Renal pelvis (tissue), 4 donors: ENCODE data around the gene TMEM86B. TPM values are rescaled to one million over a fixed set of nuclear protein-coding genes. Genes with fewer than 3 reads are reported as not detected.
"Not testable (repeated sequence)": the region's sequence is repeated elsewhere in the genome, so short reads cannot be mapped to it uniquely, and the experiment has no call there.

Source experiments
- DNase-seq: peaks from one replicate; pipeline ENCODE4 v3.0.0-alpha.2; 2013
- polyA plus RNA-seq, 3 donors: library from polyadenylated mRNA; unstranded; fragments of 120-200 nt; gene quantifications; one replicate each; pipeline ENCODE4 v1.2.1, GENCODE V29; 2013; ENCODE audit not compliant: insufficient read length in 3 of 3

The TMEM86B gene
- polyA plus RNA-seq, 3 donors = 4.4 to 6.5 (median 4.6) TPM

DNA sequence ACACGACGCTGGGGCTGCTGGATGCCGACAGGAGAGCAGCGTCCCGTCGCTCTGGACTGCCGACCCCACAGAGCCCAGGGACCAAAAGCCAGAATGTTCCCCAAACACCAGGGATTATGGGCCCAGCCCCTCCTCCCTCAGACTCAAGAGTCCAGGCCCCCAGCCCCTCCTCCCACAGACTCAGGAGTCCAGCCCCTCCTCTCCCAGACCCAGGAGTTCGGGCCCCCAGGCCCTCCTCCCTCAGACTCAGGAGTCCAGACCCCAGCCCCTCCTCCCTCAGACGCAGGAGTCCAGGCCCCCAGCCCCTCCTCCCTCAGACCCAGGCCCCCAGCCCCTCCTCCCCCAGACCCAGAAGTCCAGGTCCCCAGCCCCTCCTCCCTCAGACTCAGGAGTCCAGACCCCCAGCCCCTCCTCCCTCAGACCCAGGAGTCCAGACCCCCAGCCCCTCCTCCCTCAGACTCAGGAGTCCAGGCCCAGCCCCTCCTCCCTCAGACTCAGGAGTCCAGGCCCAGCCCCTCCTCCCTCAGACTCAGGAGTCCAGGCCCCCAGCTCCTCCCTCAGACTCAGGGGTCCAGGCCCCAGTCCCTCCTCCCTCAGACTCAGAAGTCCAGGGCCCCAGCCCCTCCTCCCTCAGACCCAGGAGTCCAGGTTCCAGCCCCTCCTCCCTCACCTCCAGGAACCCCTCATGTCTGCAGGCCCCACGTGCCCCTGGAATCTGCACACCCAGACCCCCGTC lies 3.7 kb downstream of the TMEM86B start:
- DNase-seq = not testable (repeated sequence)

DNA sequence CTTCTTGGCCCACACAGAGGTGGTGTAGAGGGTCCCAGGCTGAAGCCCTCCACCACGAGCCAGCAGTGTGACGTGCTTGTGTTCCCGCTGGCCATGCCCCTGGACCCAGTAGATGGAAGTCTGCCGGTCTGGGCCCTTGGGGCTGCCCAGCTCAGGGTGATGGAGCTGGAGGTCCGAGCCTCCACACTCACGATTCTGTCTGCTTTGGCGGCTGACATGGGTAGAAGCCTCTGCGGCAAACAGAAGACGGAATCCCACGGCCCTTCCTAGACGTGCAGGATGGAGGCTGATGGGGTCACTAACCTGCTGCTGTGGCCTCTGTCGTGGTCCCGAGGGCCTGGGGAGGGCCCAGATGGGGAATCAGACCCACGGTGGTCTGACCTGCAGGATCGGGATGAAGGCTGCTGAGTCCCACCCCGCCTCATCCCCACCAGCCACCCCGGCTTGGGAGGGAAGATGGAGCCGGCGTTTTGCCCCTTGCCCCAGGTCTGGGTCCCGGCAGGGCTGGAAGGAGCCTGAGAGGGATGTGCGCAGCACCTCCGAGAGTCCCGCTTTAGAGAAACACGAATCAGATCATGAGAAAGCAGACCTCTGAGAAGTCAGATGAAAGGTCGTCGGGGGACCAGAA lies 4.4 kb downstream of the TMEM86B start:
- no peak for DNase-seq

DNA sequence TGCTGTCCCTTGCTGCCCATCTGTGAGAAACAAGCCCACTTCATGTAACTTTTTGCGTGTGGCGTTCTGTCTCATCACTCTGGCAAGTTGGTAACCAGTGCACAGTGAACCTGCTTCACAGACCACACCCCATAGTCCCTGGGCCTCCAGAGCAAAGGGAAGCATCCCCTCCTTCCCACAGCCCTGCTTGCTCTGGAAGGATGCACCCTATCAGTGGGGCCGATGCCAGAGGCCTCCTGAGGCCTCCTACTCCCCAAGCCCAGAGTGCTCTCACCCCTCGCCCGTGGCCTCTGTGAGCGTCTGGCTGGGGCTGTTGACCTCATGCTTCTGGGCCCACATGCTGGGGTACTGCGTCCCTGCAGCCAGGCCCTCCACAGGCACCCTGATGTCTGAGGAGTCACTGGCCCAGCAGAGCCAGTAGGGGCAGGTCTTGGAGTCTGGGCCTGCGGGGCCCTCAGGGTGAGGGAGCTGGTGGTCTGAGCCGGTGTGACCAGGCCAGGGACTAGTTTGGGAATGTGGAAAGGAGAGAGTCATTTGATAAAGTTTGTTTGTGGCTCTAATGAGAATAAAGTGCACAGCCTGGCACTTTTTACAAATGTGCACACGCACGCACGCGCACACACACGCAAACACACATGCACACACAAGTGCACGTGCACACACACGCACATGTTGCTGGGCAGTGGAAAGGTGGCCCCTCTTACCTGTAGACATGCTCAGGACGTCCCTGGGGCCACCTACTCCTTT lies 5.1 kb downstream of the TMEM86B start:
- no peak for DNase-seq

DNA sequence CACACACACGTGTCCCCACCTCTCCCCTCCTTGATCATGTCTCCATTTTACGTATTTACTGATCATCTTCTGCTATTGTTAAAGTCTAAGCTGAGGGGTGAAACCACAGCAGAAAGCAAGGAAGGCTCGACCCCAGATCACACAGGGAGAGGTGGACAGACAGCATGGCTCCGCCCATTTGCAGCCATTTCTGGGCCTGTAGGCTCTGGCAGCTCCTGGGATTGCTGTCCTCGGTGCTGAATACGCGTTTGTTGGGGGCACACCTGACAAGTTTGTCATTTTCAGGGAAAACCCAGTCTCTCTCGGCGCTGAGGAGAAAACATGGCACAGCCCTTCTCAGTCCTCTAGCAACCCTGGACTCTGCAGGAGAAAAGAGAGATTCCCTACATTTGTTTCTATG lies 8.0 kb downstream of the TMEM86B start:
- DNase-seq = no peak

DNA sequence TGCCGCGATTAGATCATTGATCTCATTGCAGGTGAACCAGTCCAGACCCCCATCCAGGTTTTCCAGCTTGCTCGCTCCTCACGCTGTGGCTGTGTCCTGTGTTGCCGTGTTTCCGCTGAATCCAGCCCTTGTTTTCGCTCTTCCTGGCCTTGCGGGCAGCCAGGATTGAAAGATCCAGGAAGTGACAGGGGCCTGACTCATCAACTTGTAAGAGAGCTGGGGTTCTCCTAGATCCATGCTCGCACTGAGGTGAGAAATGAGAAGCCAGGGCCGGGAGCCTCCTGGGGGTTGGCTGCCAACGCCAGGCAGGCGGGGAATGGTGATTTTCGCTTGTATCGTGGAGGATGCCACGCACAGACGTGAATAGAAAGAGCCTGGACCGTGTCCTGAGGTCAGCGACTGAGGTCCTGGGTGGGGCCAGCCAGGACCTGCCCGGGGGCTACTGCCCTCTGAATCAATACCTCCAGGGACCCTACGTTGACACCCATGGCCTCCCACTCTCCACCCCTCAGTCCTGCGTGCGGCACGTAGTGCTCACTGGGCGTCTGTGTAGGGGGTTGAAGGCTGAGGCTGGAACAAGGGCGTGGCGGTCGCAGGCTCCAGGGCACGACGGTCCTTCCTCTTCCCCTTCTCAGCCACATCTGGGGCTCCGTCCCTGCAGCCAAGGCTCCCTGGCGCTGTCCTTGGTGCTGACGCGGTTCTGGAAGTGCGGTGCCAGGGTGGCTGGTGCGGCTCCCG lies 11.9 kb downstream of the TMEM86B start:
- peak; percentile 81 for DNase-seq

DNA sequence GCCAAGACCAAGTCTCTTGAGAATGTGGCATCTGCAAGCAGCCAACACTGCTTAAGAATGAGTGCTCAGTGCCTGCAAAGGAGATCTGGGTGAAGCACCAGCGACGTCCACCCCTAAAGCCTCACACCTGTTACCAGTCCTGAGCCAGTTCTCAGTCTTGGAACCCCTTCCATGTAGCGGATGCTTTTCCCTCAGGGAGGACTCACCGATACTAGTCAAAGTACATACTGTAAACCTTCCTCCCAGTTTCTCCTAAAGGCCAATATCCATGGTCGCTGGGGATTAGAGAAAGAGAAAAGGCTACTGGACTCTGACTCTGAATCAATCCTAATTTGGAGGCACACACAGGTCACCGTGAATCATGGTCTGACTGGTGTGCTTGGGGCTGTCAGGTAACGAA lies 15.0 kb downstream of the TMEM86B start:
- no peak for DNase-seq

DNA sequence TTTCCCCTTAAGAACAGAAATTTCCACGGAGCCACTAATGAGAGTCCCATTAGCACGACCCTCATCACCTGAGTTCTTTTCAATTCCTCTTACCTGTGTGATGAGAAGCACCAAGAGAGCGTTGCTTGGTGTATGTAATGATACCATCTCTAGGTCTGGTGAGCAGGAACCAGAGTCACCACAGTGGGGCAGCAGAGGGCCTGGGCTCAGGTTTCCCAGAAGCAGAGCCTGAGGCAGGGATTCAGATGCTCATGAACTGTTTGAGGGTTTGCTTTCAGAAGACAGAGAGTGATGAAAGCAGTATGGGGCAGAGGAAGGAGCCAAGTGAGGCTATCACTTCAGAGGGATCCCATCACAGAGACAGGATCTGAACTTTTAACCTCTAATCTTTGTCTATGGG lies 16.1 kb downstream of the TMEM86B start:
- no peak for DNase-seq

DNA sequence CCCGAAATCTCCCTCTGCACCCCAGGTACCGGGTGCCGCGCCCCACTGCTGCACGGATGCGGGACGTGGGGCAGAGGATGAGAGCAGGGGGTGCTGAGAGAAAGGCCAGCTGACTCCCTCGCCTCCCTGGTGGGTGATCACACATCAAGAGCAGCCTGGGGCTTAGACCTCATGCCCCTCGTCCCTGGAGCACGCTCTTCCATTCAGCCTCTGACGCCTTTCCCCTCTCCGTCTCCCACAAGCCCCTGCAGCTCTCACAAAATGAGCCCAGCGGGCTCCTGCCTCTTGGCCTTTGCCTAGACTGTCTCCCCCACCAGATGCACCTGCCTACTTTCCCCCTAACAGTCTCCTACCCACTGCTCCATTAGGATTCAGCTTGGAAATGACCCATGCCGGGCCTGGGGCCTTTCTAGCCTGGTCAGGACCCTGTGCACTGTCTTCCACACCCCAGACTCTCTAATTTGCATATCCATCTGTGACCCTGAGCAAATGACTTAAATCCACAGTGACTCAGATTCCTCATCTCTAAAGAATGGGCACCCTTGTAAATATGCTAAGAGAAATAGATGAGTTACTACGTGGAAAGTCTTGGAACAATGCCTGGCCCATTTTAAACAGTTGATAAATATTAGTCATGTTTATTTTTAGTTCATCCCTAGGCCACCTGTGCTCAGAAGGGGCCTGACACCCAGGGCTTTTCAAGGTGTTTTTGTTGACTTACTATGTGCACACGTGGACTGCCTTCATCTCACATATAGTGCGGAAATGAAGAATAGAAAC lies 18.7 kb downstream of the TMEM86B start:
- DNase-seq = no peak

DNA sequence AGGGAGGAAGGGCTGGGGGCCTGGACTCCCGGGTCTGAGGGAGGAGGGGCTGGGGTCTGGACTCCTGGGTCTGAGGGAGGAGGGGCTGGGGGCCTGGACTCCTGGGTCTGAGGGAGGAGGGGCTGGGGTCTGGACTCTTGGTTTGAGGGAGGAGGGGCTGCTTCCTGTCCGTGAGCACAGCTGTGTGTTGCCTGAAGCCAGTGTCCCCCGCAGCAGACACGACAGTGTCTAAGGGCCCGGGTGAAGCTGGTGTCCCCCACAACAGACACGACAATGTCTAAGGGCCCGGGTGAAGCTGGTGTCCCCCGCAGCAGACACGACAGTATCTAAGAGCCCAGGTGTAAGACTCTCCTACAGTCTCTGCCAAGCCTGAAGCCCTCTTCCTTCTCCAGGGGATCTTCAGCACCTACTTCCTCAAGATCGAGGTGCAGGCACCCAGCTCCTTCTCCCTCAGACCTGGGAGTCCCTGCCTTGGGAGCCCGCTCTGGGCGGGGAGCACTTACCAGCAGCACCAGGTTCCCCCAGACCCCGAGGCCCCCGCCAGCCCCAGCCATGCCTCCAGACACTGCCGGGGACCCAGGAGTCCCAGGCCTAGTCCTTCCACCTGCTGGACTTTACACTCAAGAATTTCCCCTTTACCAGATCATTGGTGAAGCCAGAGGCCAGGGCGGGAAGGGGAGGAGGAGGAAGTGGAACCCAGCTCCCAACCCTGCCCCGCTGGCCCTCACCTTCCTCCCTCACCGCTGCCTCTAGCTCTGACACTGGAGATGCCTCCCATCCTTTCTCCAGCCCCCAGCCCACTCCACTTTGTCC lies 19.5 kb downstream of the TMEM86B start, which contains the start of gene PTPRH:
Gene PTPRH (minus strand): TSS at position 622 of the 813 bp plus-strand sequence. CDS start 68 bp downstream, at position 554.
- no peak for DNase-seq

DNA sequence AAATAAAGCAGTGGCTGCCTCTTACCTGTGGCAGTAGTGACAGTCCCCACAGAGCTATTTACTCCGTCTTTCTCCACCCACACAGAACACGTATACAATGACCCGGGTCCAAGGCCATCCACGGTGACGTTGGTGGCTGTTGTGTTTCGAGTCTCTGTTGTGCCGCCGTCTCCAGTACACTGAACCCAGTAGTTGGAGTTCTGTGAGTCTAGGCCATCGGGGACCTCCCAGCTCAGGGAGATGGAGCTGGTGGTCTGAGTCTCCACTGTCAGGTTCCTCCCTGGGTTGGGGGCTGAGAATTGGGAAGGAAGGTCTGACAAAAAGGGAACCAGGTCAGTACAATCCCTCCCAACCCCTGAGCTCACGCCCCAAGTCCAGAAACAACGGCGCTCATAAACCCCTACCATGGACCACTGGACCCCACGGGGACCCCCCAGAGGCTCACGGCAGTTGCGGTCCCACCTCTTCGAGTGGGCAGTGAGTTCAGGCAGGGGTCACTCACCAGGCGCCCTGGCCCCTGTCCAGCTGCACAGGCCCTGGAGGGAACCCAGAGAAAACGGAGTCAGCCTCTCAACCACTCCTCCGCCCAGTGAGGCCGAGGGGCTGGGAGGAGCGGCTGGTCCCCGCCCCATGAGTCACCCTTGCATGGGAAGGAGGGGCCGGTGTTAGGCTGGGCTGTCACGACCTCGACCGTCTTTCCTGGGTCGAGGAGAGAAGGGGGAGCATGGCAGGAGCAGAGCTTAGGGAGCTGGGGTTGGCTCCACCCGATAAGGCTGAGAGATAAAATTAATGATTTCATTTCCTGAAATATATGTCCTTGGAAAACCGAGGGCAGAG lies 21.7 kb downstream of the TMEM86B start:
- DNase-seq = peak; percentile 45

DNA sequence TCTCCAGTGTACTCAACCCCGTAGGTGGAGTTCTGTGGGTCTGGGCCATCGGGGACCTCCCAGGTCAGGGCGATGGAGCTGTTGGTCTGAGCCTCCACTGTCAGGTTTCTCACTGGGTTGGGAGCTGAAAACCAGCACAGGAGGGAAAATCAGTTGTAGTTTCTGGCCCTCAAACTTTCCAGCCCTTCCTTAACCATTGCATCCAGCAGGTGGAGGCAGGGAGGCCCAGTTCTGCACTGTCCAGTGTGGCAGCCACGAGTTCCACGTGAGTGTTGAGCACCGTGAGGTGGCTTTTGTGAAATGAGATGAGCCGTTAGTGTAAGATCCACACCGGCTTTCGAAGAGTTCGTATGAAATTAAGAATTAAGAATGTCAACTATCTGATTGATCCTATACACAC lies 26.4 kb downstream of the TMEM86B start:
- DNase-seq = not testable (repeated sequence)

DNA sequence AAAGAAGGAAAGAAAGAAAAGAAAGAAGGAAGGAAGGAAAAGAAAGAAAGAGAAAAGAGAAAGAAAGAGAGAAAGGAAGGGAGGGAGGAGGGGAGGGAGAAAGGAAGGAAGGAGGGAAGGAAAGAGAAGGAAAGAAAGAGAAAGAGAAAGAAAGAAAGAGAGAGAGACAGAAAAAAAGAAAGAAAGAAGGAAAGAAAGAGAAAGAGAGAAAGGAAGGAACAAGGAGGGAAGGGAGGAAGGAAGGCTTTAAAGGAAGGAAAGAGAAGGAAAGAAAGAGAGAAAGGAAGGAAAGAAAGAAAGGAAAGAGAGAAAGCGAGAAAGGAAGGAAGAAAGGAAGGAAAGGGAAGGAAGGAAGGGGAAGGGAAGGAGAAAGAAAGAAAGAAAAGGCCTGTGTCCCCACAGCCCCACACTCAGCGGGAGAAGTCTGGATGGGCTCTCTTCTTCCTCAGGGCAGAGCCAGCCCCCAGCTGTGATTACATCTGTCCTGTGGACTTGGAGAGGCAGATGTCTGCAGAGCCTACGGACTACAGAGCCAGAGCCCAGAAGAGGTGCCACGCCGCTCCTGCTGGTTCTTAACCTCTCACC lies 28.9 kb downstream of the TMEM86B start:
- no peak for DNase-seq

DNA sequence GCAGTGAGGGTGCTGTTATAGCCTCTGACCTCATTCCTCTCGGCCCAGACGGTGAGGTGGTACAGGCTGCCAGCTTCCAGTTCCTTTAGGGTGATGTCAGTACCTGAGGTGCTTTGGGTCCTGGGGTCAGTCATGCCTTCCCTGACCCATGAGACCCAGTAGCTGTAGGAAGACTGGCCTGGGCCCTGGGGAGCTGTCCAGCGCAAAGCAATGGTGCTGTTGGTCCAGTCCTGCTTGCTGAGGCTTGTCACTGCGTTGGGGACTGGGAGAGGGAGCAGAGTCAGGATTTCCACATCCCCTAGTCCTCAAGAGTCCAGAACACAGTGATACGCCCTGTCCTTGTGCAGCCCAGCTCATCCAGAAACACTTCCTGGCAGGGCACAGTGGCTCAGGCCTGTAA lies 29.9 kb downstream of the TMEM86B start:
- no peak for DNase-seq

DNA sequence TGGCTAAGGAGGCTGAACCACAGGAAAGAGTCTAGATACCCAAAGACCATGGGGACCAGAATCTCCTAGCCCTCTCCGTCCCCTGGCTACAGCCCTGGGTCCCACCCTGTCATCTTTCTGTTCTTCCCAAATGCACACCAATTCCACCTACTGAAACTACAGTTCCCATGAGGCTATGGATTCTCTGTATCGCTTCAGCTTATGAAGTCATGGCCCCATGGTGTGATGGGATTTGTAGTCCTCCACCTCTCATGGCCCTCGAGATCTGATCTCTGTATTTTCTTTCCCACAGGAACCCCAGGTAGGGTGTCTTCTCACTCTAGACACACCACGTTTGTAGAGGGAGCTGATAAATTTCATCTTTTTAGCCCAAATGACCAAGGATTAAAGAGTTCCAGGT lies 31.0 kb downstream of the TMEM86B start:
- no peak for DNase-seq

DNA sequence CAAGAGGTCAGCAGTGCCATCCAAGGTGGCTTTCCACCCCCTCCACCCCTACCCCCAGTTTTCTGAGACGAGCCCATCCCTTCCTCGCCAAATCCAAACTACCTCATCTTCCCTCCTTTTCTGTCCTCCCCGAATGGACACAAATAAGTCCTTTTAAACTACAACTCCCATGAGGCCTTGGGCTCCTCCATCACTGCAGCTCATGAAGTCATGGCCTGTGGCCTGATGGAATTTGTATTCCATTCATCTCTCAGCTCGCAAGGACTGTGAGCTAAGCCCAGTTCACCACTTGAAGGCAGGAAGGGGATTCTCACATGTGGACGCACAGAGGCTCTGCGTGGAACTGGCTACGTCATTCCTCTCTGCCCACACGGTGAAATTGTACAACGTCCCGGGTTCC lies 31.8 kb downstream of the TMEM86B start:
- no peak for DNase-seq

DNA sequence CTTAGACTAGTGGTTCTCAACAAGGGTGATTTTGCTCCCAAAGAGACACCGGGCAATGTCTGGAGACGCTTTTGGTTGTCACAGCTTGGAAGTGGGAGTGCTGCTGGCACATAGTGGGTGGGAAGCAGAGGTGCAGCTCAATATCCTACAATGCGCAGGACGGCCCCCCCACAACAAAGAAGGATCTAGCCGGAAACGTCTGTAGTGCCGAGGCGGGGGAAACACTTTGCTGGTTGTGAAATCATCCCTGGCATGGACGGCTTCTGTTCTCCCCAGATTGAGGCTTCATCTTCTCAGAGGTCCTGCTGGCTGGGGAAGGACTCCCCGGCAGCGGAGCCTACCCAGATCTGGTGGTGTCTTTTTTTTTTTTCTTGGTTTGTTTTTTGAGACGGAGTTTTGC lies 35.1 kb downstream of the TMEM86B start:
- no peak for DNase-seq

DNA sequence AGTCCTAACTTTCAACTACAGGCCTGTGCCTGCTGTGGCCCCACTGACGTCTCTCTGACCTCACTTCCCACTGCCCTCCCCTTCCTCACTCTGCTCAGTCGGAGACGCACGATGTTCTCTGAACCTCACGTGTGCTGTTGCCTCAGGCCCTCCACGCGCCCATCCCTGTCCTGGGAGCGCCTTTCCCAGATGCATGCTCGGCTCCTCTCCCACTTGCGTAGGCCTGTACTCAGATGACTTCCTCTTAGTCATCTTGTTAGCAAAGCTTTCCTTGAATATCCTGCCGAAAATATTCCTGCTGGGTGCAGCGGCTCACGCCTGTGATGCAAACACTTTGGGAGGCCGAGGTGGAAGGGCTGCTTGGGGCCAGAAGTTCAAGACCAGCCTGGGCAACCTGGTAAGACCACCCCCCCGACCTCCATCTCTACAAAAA lies 39.1 kb downstream of the TMEM86B start:
- no peak for DNase-seq

DNA sequence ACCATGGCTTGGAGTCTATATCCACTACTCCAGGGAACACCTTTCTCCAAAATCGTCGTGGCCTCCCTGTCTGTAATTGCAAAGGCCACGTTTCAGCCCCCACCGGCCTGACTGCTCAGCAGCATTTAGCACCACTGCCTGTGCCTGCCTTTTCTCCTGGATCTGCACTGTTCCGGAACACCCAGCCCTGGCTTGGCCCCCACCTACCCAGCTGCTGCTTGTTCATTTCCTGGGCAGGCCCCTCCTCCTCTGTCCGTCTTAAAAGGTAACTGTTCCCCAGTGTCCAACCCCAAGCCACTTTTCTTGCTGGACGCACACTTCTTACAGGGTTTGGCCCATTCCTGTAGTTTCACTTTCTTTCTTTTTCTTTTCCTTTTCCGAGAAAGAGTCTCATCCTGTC lies 39.9 kb downstream of the TMEM86B start:
- no peak for DNase-seq

DNA sequence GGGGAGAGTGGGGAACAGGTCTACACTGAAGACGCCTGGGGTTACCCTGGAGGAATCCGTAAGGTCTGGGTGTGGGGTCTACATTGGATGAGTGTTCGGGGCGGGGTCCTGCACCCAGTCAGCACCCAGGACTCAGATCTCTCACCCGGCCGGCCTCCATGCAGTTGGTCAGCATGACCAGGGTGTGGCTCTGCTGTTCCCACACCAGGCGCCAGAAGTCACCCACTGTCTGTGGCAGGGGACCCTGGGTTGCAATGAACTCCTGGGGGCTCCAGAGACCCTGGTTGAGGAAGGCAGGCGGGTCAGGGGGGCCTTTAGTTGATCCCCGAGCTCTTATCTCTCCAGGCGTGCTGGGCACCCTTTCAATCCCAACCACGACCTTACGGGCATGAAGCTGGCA lies 42.5 kb downstream of the TMEM86B start:
- DNase-seq = no peak
